ENCODE measurements around the gene FALEC.

Gene FALEC

GRCh38 chr1:150535511-150536287 lies 20.1 kb downstream of the FALEC start:
- peak; percentile 94 for DNase-seq (ENCODE audit: low read depth)
- no peak for TF ChIP-seq CTCF (conservative IDR thresholded peaks at IDR 0.05; ENCODE audit: low read length)
- no peak overlapping the region for H3K4me3 ChIP-seq (ENCODE audit: low read length)

GRCh38 chr1:150536836-150537731 lies 21.5 kb downstream of the FALEC start:
- no peak for TF ChIP-seq CTCF (conservative IDR thresholded peaks at IDR 0.05; ENCODE audit: low read length)
- H3K4me3 ChIP-seq (ENCODE audit: low read length) = no peak overlapping the region
- peak; percentile 60 for DNase-seq (ENCODE audit: low read depth)

- no peak overlapping the region for H3K4me3 ChIP-seq (ENCODE audit: low read length)
- DNase-seq (ENCODE audit: low read depth) = peak; percentile 94
- peak; percentile 22; the same call in 1 of the 2 replicates for TF ChIP-seq CTCF (conservative IDR thresholded peaks at IDR 0.05; ENCODE audit: low read length)
These were observed 22.5 kb downstream of the FALEC start for GRCh38 chr1:150537732-150538684.

- TF ChIP-seq CTCF (conservative IDR thresholded peaks at IDR 0.05; ENCODE audit: low read length) = no peak
- no peak overlapping the region for H3K4me3 ChIP-seq (ENCODE audit: low read length)
- peak; percentile 65 for DNase-seq (ENCODE audit: low read depth)
These were observed 28.1 kb downstream of the FALEC start for GRCh38 chr1:150543500-150544143.

- no peak for TF ChIP-seq CTCF (conservative IDR thresholded peaks at IDR 0.05; ENCODE audit: low read length)
- DNase-seq (ENCODE audit: low read depth) = no peak
- no peak overlapping the region for H3K4me3 ChIP-seq (ENCODE audit: low read length)
These were observed 28.7 kb downstream of the FALEC start for GRCh38 chr1:150544204-150544603.

GRCh38 chr1:150545486-150546032 lies 30.0 kb downstream of the FALEC start:
- H3K4me3 ChIP-seq (ENCODE audit: low read length) = no peak overlapping the region
- TF ChIP-seq CTCF (conservative IDR thresholded peaks at IDR 0.05; ENCODE audit: low read length) = no peak
- no peak for DNase-seq (ENCODE audit: low read depth)
